ENCODE measurements around the gene RGS13. TPM values are rescaled to one million over a fixed set of nuclear protein-coding genes. Genes with fewer than 3 reads are reported as not detected.

The RGS13 gene
- total RNA-seq, 2 experiments from 2014 or later, result 0.17 to 0.30 TPM

DNA sequence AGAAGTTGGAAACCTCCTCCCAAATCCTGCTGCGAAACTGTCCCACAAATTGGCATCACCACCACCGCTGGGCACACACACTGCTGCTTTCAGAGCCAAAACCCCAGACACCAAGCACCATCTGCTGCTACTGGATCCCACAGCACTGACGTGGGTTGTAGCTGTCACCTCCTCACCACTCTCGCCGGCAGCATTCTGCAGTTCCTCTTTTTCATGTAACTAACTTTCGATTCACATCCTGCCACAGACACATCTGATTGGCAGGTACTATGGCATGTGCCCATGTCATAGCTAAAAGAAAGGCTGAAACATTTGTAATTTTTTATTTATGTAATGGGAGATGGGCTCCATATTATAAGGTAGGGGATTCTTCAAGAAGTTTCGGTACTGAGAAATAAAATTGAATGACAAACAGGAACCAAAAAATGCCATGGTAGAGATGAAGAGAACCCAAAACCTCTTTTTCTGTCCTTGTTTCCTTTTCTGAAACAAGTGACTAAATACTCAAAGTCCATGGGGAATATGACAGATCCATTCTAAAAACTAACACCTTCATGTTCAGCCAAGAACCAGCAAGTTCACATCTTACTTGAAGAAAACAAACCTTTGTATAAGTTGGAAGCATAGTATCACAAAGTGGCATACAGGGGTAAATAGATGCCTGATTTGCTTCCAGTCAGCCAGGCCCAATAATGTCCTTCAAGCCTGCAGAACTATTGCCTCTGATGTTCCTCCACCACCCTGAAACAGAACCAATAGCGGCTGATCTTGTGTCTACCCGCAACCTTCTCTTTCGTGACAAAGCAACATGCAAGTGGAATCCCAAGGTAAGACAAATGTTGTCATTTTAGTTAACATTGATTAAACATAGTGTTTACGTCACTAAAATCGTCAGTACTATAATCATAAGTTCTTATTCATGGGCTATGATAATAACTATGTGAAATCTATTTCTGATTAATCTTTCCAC lies 26.6 kb upstream of the RGS13 start:
- Mint-ChIP-seq H3K27ac (peak overlapping the region; percentile 67), H3K4me1 (ENCODE audit: low read depth) (peaks cover 16% of the 10 kb centered on the region), H3K9me3 (no peaks in the 10 kb centered on the region), H3K4me3 (peak overlapping the region; percentile 52), H3K27me3 (no peaks in the 10 kb centered on the region), H3K36me3 (ENCODE audit: low read depth) (no peaks in the 10 kb centered on the region)
- no peaks in the 10 kb centered on the region for H3K27me3 ChIP-seq (ENCODE audit: control insufficient read depth in 1 of 2, insufficient read depth in 2 of 2, low read length in 2 of 2)
- no peaks in the 10 kb centered on the region for H3K9me3 ChIP-seq (ENCODE audit: control insufficient read depth in 1 of 2, insufficient read depth in 1 of 2, low read length in 2 of 2)
- CTCF ChIA-PET, result interaction anchor here (0.8 to 1.5 kb wide), 6 partner anchors 15 to 135 kb away, joined by 3 to 10 read pairs (median 5); no protein-coding TSS in a partner anchor
- H3K4me3 ChIP-seq (ENCODE audit: low read length), result no peak overlapping the region
- H3K27ac ChIP-seq (ENCODE audit: low read depth in 1 of 2, low read length in 2 of 2), result no peak overlapping the region
- peaks cover 11% of the 10 kb centered on the region for H3K4me1 ChIP-seq (ENCODE audit: insufficient read depth, low read length)
- H3K36me3 ChIP-seq (ENCODE audit: insufficient read depth, low read length), result no peaks in the 10 kb centered on the region
- TF ChIP-seq, protein P1, sequence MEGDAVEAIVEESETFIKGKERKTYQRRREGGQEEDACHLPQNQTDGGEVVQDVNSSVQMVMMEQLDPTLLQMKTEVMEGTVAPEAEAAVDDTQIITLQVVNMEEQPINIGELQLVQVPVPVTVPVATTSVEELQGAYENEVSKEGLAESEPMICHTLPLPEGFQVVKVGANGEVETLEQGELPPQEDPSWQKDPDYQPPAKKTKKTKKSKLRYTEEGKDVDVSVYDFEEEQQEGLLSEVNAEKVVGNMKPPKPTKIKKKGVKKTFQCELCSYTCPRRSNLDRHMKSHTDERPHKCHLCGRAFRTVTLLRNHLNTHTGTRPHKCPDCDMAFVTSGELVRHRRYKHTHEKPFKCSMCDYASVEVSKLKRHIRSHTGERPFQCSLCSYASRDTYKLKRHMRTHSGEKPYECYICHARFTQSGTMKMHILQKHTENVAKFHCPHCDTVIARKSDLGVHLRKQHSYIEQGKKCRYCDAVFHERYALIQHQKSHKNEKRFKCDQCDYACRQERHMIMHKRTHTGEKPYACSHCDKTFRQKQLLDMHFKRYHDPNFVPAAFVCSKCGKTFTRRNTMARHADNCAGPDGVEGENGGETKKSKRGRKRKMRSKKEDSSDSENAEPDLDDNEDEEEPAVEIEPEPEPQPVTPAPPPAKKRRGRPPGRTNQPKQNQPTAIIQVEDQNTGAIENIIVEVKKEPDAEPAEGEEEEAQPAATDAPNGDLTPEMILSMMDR (IDR thresholded peaks at IDR 0.05), result no peak
- POLR2A ChIA-PET, result interaction anchor here (0.9 to 1.1 kb wide), 4 partner anchors 93 to 200 kb away, joined by 3 to 7 read pairs (median 5); partner anchors contain the start of gene RGS2
- intact Hi-C loops (cut with DNase I, micrococcal nuclease), result loop anchor here (1.0 to 10.0 kb wide), 5 partner anchors 34 to 415 kb away; partner anchors contain the start of gene RGS1 (in 1 of the 2)
- DNase-seq (peak; percentile 26 to 88 (median 48)), ATAC-seq (ENCODE audit: poor library complexity) (peak; percentile 99)

DNA sequence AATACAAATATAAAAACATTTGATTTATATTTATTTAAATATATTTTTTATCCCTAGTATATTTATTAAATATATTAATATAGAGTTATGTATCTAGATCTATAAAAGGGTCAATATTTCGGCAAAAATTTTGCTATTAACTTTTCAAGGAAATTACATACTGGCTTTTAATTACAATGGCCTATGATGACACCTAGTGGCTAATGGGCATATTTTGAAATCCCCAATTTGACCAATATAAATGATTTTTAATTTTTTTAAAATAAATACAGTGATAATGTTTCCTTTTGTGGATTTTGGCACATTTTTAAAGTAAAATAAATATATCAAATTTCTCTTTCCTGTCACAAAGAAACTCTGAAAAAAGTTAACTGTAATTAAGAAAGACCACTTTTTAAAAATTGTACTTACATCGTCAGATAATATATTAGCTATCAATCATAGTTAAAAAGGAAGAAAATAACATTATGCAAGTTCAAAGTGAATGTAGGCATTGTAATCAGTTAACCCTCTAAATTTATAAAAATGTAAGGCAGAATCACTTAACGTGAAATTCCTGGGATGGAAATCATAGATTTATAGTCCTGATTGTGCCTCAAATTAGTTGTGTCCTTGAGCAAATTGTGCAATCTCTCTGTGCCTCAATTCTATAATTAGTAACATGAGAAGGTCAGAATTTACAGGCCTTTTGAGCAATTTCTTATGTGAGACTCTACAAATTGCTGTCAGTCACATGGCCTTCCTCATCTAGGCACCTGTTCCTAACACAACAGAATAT lies 25.6 kb upstream of the RGS13 start:
- H3K36me3 Mint-ChIP-seq (ENCODE audit: low read depth), result no peaks in the 10 kb centered on the region
- peaks cover 16% of the 10 kb centered on the region for H3K4me1 Mint-ChIP-seq (ENCODE audit: low read depth)
- intact Hi-C loops (cut with DNase I, micrococcal nuclease), result no loop called here
- Histone ChIP-seq H3K27ac (ENCODE audit: low read depth in 1 of 2, low read length in 2 of 2) (no peak overlapping the region), H3K9me3 (ENCODE audit: control insufficient read depth in 1 of 2, insufficient read depth in 1 of 2, low read length in 2 of 2) (no peaks in the 10 kb centered on the region), H3K36me3 (ENCODE audit: insufficient read depth, low read length) (no peaks in the 10 kb centered on the region), H3K27me3 (ENCODE audit: control insufficient read depth in 1 of 2, insufficient read depth in 2 of 2, low read length in 2 of 2) (no peaks in the 10 kb centered on the region), H3K4me1 (ENCODE audit: insufficient read depth, low read length) (peaks cover 11% of the 10 kb centered on the region), H3K4me3 (ENCODE audit: low read length) (no peak overlapping the region)
- DNase-seq (peak in 3 of 14 experiments; percentile 59 to 66 (median 63)), ATAC-seq (ENCODE audit: poor library complexity) (no peak)
- H3K27me3 Mint-ChIP-seq, result no peaks in the 10 kb centered on the region
- peak overlapping the region; percentile 67 for H3K27ac Mint-ChIP-seq
- TF ChIP-seq, protein P1 (IDR thresholded peaks at IDR 0.05), result peak; percentile 84
- CTCF ChIA-PET, result interaction anchor here (1.1 to 1.5 kb wide), 4 partner anchors 94 to 197 kb away, joined by 3 to 7 read pairs (median 4); no protein-coding TSS in a partner anchor
- POLR2A ChIA-PET, result no interaction called here
- H3K4me3 Mint-ChIP-seq, result no peak overlapping the region
- no peaks in the 10 kb centered on the region for H3K9me3 Mint-ChIP-seq

DNA sequence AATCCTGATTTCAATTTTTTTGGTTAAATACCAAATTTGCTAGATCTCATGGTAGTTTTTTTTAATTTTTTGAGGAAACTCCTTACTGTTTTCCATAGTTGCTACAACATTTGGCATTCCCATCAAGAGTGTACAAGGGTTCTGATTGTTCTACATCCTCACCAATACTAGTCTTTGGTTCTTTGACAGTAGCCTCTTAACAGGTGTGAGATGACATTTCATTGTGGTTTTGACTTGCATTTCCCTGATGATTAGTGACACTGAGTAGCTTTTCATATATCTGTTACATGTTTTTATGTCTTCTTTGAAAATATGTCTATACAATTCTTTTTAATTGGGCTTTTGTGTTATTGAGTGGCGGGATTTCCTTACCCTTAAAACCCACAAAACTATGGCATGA lies 20.9 kb upstream of the RGS13 start:
- CTCF ChIA-PET, result interaction anchor here (1.6 to 1.7 kb wide), 2 partner anchors 13 to 141 kb away, joined by 4 read pairs; no protein-coding TSS in a partner anchor
- no peaks in the 10 kb centered on the region for H3K4me1 Mint-ChIP-seq (ENCODE audit: low read depth)

More for the DNA sequence above, 20.9 kb upstream of the RGS13 start:
- no peaks in the 10 kb centered on the region for H3K9me3 Mint-ChIP-seq
- TF ChIP-seq, protein P1 (IDR thresholded peaks at IDR 0.05), result no peak
- H3K4me3 ChIP-seq (ENCODE audit: low read length), result no peak overlapping the region
- POLR2A ChIA-PET, result no interaction called here
- H3K36me3 Mint-ChIP-seq (ENCODE audit: low read depth), result no peaks in the 10 kb centered on the region
- H3K4me3 Mint-ChIP-seq, result no peak overlapping the region
- no peaks in the 10 kb centered on the region for H3K27me3 Mint-ChIP-seq
- intact Hi-C loops (cut with DNase I, micrococcal nuclease), result no loop called here
- H3K4me1 ChIP-seq (ENCODE audit: insufficient read depth, low read length), result no peaks in the 10 kb centered on the region
- no peaks in the 10 kb centered on the region for H3K9me3 ChIP-seq (ENCODE audit: control insufficient read depth in 1 of 2, insufficient read depth in 1 of 2, low read length in 2 of 2)
- no peak for DNase-seq
- ATAC-seq (ENCODE audit: poor library complexity), result no peak
- no peak overlapping the region for H3K27ac Mint-ChIP-seq
- H3K36me3 ChIP-seq (ENCODE audit: insufficient read depth, low read length), result no peaks in the 10 kb centered on the region
- no peak overlapping the region for H3K27ac ChIP-seq (ENCODE audit: low read depth in 1 of 2, low read length in 2 of 2)
- no peaks in the 10 kb centered on the region for H3K27me3 ChIP-seq (ENCODE audit: control insufficient read depth in 1 of 2, insufficient read depth in 2 of 2, low read length in 2 of 2)

Data from CD4-positive, alpha-beta T cell (primary cell).